ENCODE data around the gene INO80. TPM values are rescaled to one million over a fixed set of nuclear protein-coding genes. Genes with fewer than 3 reads are reported as not detected.
A peak's percentile ranks its signal among the peaks of the same experiment; 100 is the strongest.

The INO80 gene
- total RNA-seq, 4 donors from 2014 or later = 25.5 to 33.0 (median 27.8) TPM

- intact Hi-C loops (cut with DNase I; ENCODE audit: low total_unique reads) = loop anchor here (10.0 kb wide), 1 partner anchor 259 kb away; the partner anchor contains the start of gene RMDN3
- ATAC-seq (peak; percentile 42 to 66), DNase-seq (no peak)
- H3K36me3 ChIP-seq = peaks cover 0 to 12% of the 10 kb centered on the region in 2 donors
- no peak for TF ChIP-seq POLR2A (IDR thresholded peaks at IDR 0.05)
- TF ChIP-seq, protein P1, sequence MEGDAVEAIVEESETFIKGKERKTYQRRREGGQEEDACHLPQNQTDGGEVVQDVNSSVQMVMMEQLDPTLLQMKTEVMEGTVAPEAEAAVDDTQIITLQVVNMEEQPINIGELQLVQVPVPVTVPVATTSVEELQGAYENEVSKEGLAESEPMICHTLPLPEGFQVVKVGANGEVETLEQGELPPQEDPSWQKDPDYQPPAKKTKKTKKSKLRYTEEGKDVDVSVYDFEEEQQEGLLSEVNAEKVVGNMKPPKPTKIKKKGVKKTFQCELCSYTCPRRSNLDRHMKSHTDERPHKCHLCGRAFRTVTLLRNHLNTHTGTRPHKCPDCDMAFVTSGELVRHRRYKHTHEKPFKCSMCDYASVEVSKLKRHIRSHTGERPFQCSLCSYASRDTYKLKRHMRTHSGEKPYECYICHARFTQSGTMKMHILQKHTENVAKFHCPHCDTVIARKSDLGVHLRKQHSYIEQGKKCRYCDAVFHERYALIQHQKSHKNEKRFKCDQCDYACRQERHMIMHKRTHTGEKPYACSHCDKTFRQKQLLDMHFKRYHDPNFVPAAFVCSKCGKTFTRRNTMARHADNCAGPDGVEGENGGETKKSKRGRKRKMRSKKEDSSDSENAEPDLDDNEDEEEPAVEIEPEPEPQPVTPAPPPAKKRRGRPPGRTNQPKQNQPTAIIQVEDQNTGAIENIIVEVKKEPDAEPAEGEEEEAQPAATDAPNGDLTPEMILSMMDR (IDR thresholded peaks at IDR 0.05 in 4 of 5, conservative IDR thresholded peaks at IDR 0.05 in 1 of 5) = no peak
- H3K9me3 ChIP-seq = no peaks in the 10 kb centered on the region
- H3K27ac ChIP-seq = peak overlapping the region; percentile 32 to 63 (median 45)
- H3K4me3 ChIP-seq = no peak overlapping the region
- in situ Hi-C loops (cut with MboI; ENCODE audit: low sequenced_read_pairs in 4 of 4) = loop anchor here in 1 of 4 donors (10.0 kb wide), 1 partner anchor 69 kb away; no protein-coding TSS in a partner anchor
- no peaks in the 10 kb centered on the region for H3K27me3 ChIP-seq
- peaks cover 32 to 33% of the 10 kb centered on the region in 2 donors for H3K4me1 ChIP-seq
Observed at GRCh38 chr15:41013691-41014414, 102.2 kb downstream of the INO80 start.

DNA sequence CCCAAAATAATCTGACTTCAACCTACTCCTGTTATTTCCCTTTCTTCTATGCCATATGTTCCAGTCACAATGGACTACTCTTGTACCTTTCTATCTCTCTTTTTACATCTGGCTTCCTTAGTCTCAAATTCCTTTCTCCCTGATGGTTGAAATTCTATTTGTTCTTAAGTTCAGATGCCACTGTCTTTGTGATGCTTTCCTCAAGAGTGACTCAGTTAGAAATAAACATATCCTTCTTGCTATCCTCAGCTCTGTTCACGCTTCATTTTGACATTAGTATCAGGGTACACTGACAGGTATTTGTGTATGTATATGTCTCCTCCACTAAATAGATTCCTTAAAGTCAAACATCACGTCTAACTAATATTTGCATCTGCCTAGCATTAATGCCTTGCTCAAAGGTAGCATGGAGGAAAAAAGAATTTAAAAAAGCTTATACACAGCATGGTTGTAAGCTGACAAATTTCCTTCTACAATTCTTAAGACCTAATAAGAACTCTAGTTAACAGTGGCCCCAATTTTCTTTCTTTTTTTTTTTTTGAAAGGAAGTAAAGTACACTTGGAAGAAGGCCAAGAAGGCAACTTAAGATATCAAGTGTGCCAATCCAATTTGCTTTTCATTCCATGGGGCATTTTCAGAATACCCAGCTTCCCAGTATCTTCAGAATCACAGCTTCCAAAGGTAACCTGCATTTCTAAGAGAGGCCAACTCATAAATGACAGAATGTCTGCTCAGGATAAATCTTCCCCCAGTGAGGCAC, 104.8 kb downstream of the INO80 start:
- intact Hi-C loops (cut with DNase I; ENCODE audit: low total_unique reads) = loop anchor here (10.0 kb wide), 1 partner anchor 256 kb away; the partner anchor contains the start of gene RMDN3
- in situ Hi-C loops (cut with MboI; ENCODE audit: low sequenced_read_pairs in 4 of 4) = loop anchor here in 1 of 4 donors (10.0 kb wide), 1 partner anchor 66 kb away; no protein-coding TSS in a partner anchor
- ATAC-seq = no peak
- TF ChIP-seq, protein P1 (IDR thresholded peaks at IDR 0.05 in 4 of 5, conservative IDR thresholded peaks at IDR 0.05 in 1 of 5) = no peak
- no peak for TF ChIP-seq POLR2A (IDR thresholded peaks at IDR 0.05)
- no peak for DNase-seq
- Histone ChIP-seq H3K36me3 (no peaks in the 10 kb centered on the region), H3K9me3 (no peaks in the 10 kb centered on the region), H3K27me3 (no peaks in the 10 kb centered on the region), H3K4me1 (peaks cover 28 to 33% of the 10 kb centered on the region in 2 donors), H3K27ac (peak overlapping the region in 1 of 4 donors; percentile 21), H3K4me3 (no peak overlapping the region)

DNA sequence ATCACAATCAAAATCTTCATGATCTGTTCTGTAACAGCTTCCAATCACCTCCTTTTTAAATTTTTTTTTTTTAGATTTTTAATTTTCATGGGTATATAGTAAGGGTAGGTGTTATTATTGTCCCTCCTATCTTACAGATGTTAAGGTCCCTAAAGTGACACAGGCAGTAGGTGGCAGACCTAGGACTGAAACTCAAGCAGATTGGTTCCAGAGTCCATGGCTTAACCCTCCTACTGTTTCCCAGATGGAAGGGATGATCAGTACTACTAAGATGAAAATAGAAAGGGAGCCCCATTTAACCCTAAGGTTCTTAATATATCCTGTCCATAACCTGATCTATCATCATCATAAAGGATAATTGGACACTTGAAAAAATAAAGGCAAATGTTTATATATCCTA, 105.7 kb downstream of the INO80 start:
- Histone ChIP-seq H3K9me3 (no peaks in the 10 kb centered on the region), H3K27ac (no peak overlapping the region), H3K4me1 (peaks cover 36 to 39% of the 10 kb centered on the region in 2 donors), H3K27me3 (no peaks in the 10 kb centered on the region), H3K36me3 (peaks cover 0 to 2% of the 10 kb centered on the region in 2 donors), H3K4me3 (no peak overlapping the region)
- intact Hi-C loops (cut with DNase I; ENCODE audit: low total_unique reads) = loop anchor here (10.0 kb wide), 1 partner anchor 256 kb away; the partner anchor contains the start of gene RMDN3
- in situ Hi-C loops (cut with MboI; ENCODE audit: low sequenced_read_pairs in 4 of 4) = loop anchor here in 1 of 4 donors (10.0 kb wide), 1 partner anchor 66 kb away; no protein-coding TSS in a partner anchor
- DNase-seq (no peak), ATAC-seq (no peak)
- TF ChIP-seq, protein P1 (IDR thresholded peaks at IDR 0.05 in 4 of 5, conservative IDR thresholded peaks at IDR 0.05 in 1 of 5) = no peak
- TF ChIP-seq POLR2A (IDR thresholded peaks at IDR 0.05) = no peak

GRCh38 chr15:41006479-41006878, 109.6 kb downstream of the INO80 start:
- peak; percentile 93 to 95 for ATAC-seq
- peak; percentile 38 to 44 for DNase-seq
- in situ Hi-C loops (cut with MboI; ENCODE audit: low sequenced_read_pairs in 4 of 4) = no loop called here

More at GRCh38 chr15:41006479-41006878, 109.6 kb downstream of the INO80 start:
- intact Hi-C loops (cut with DNase I; ENCODE audit: low total_unique reads) = no loop called here
- no peak for TF ChIP-seq POLR2A (IDR thresholded peaks at IDR 0.05)
- TF ChIP-seq, protein P1 (IDR thresholded peaks at IDR 0.05 in 4 of 5, conservative IDR thresholded peaks at IDR 0.05 in 1 of 5) = no peak
- Histone ChIP-seq H3K27me3 (no peaks in the 10 kb centered on the region), H3K4me1 (peaks cover 24 to 30% of the 10 kb centered on the region in 2 donors), H3K9me3 (no peaks in the 10 kb centered on the region), H3K4me3 (no peak overlapping the region), H3K27ac (peak overlapping the region in 2 of 4 donors; percentile 21 to 63), H3K36me3 (peaks cover 0 to 17% of the 10 kb centered on the region in 2 donors)
